Muscle layer of colon (tissue), 2 donors: ENCODE measurements around the gene OPRD1.

Experiments used
- H3K27ac ChIP-seq: one replicate; pipeline ENCODE4 v1.7.0; 2013; ENCODE audit warnings: low read depth, mild to moderate bottlenecking, low read length, moderate library complexity
- H3K27me3 ChIP-seq, 2 donors: one replicate each; pipeline ENCODE4 v1.7.0; 2013; ENCODE audit warnings: low read length in 2 of 2, mild to moderate bottlenecking in 2 of 2; ENCODE audit not compliant: insufficient read depth in 2 of 2, control insufficient read depth in 1 of 2
- H3K36me3 ChIP-seq: one replicate; pipeline ENCODE4 v1.7.0; 2013; ENCODE audit warnings: mild to moderate bottlenecking, low read length; ENCODE audit not compliant: insufficient read depth
- H3K4me1 ChIP-seq: one replicate; pipeline ENCODE4 v1.7.0; 2013; ENCODE audit warnings: mild to moderate bottlenecking, low read length; ENCODE audit not compliant: insufficient read depth
- H3K4me3 ChIP-seq, 2 donors: one replicate each; pipeline ENCODE4 v1.7.0; 2013; ENCODE audit warnings: low read length in 2 of 2, low read depth in 1 of 2, mild to moderate bottlenecking in 1 of 2, moderate library complexity in 1 of 2
- H3K9ac ChIP-seq: one replicate; pipeline ENCODE4 v1.7.0; 2013; ENCODE audit warnings: low read length
- H3K9me3 ChIP-seq: one replicate; pipeline ENCODE4 v1.7.0; 2013; ENCODE audit warnings: mild to moderate bottlenecking, low read length
- donor health status: abdominal sarcoma.
- donor health status: Adenocarcinoma of cecum.

Gene OPRD1

GRCh38 chr1:28898405-28898881 lies 86.5 kb downstream of the OPRD1 start:
- no peak overlapping the region for H3K9ac ChIP-seq
- no peak overlapping the region for H3K27ac ChIP-seq
- no peaks in the 10 kb centered on the region for H3K9me3 ChIP-seq
- no peak overlapping the region for H3K4me3 ChIP-seq
- no peaks in the 10 kb centered on the region for H3K36me3 ChIP-seq
- H3K27me3 ChIP-seq: no peaks in the 10 kb centered on the region
- H3K4me1 ChIP-seq: peaks cover 25% of the 10 kb centered on the region

- H3K9me3 ChIP-seq: no peaks in the 10 kb centered on the region
- no peak overlapping the region for H3K4me3 ChIP-seq
- peaks cover 25% of the 10 kb centered on the region for H3K4me1 ChIP-seq
- H3K36me3 ChIP-seq: no peaks in the 10 kb centered on the region
- no peak overlapping the region for H3K27ac ChIP-seq
- H3K27me3 ChIP-seq: no peaks in the 10 kb centered on the region
- no peak overlapping the region for H3K9ac ChIP-seq
Observed at GRCh38 chr1:28899267-28899666, 87.3 kb downstream of the OPRD1 start.

- H3K4me1 ChIP-seq: peaks cover 24% of the 10 kb centered on the region
- no peaks in the 10 kb centered on the region for H3K9me3 ChIP-seq
- H3K27ac ChIP-seq: no peak overlapping the region
- no peaks in the 10 kb centered on the region for H3K36me3 ChIP-seq
- H3K4me3 ChIP-seq: no peak overlapping the region
- H3K27me3 ChIP-seq: no peaks in the 10 kb centered on the region
- no peak overlapping the region for H3K9ac ChIP-seq
Observed at GRCh38 chr1:28900562-28900961, 88.6 kb downstream of the OPRD1 start.

GRCh38 chr1:28902738-28903137 lies 90.8 kb downstream of the OPRD1 start:
- H3K27me3 ChIP-seq: no peaks in the 10 kb centered on the region
- no peaks in the 10 kb centered on the region for H3K36me3 ChIP-seq
- H3K9me3 ChIP-seq: no peaks in the 10 kb centered on the region
- peaks cover 15% of the 10 kb centered on the region for H3K4me1 ChIP-seq
- H3K4me3 ChIP-seq: no peak overlapping the region
- H3K27ac ChIP-seq: no peak overlapping the region
- no peak overlapping the region for H3K9ac ChIP-seq

GRCh38 chr1:28905921-28906666 lies 94.1 kb downstream of the OPRD1 start:
- Histone ChIP-seq H3K4me1 (no peaks in the 10 kb centered on the region), H3K9me3 (no peaks in the 10 kb centered on the region), H3K4me3 (no peak overlapping the region), H3K9ac (no peak overlapping the region), H3K27me3 (no peaks in the 10 kb centered on the region), H3K36me3 (no peaks in the 10 kb centered on the region), H3K27ac (no peak overlapping the region)

- H3K9me3 ChIP-seq: no peaks in the 10 kb centered on the region
- H3K9ac ChIP-seq: no peak overlapping the region
- peaks cover 7% of the 10 kb centered on the region for H3K4me1 ChIP-seq
- H3K36me3 ChIP-seq: no peaks in the 10 kb centered on the region
- no peak overlapping the region for H3K4me3 ChIP-seq
- no peak overlapping the region for H3K27ac ChIP-seq
- no peaks in the 10 kb centered on the region for H3K27me3 ChIP-seq
Observed at GRCh38 chr1:28909198-28909597, 97.2 kb downstream of the OPRD1 start.

GRCh38 chr1:28910379-28911115 lies 98.6 kb downstream of the OPRD1 start:
- no peak overlapping the region for H3K9ac ChIP-seq
- no peak overlapping the region for H3K27ac ChIP-seq
- no peaks in the 10 kb centered on the region for H3K36me3 ChIP-seq
- peaks cover 12% of the 10 kb centered on the region for H3K4me1 ChIP-seq
- no peak overlapping the region for H3K4me3 ChIP-seq
- H3K27me3 ChIP-seq: no peaks in the 10 kb centered on the region
- H3K9me3 ChIP-seq: no peaks in the 10 kb centered on the region

- Histone ChIP-seq H3K4me1 (peaks cover 13% of the 10 kb centered on the region), H3K36me3 (no peaks in the 10 kb centered on the region), H3K27me3 (no peaks in the 10 kb centered on the region), H3K9ac (peak overlapping the region; percentile 67), H3K9me3 (no peaks in the 10 kb centered on the region), H3K4me3 (peak overlapping the region; percentile 64 to 71), H3K27ac (no peak overlapping the region)
Observed at GRCh38 chr1:28913786-28914227, 101.8 kb downstream of the OPRD1 start.

GRCh38 chr1:28914228-28915030 lies 102.5 kb downstream of the OPRD1 start, which contains the start of gene EPB41:
TSS of gene EPB41 (plus strand) at chr1:28914569. CDS start at chr1:28987438, 72,869 bp downstream.
- H3K27ac ChIP-seq: no peak within 1 kb of the TSS

GRCh38 chr1:28915031-28915895 lies 103.3 kb downstream of the OPRD1 start:
- no peaks in the 10 kb centered on the region for H3K27me3 ChIP-seq
- no peaks in the 10 kb centered on the region for H3K9me3 ChIP-seq
- H3K9ac ChIP-seq: no peak overlapping the region
- H3K27ac ChIP-seq: no peak overlapping the region
- peaks cover 13% of the 10 kb centered on the region for H3K4me1 ChIP-seq
- H3K36me3 ChIP-seq: no peaks in the 10 kb centered on the region
- peak overlapping the region; percentile 64 to 71 for H3K4me3 ChIP-seq

More at GRCh38 chr1:28914228-28915030, 102.5 kb downstream of the OPRD1 start, which contains the start of gene EPB41:
- peak within 1 kb of the TSS; percentile 64 to 71 for H3K4me3 ChIP-seq
- no peaks in the 10 kb centered on the region for H3K27me3 ChIP-seq
- no peaks in the 10 kb centered on the region for H3K36me3 ChIP-seq
- peak within 1 kb of the TSS; percentile 67 for H3K9ac ChIP-seq
- H3K9me3 ChIP-seq: no peaks in the 10 kb centered on the region
- H3K4me1 ChIP-seq: peaks cover 13% of the 10 kb centered on the region
